Sigmoid colon (tissue), 4 donors: ENCODE measurements around the gene ZC3H10.

Source experiments
- CTCF ChIP-seq, 4 experiments: fragments of 450-650 bp in 3 of 4; fragments of 200-600 bp in 1 of 4; IDR thresholded peaks; one replicate each; pipeline ENCODE4 v1.5.1; 2016 to 2019; ENCODE audit warnings: antibody characterized with exemption in 4 of 4, mild to moderate bottlenecking in 3 of 4, moderate library complexity in 2 of 4
- EP300 ChIP-seq, 4 donors: sonication (generic); formaldehyde crosslinking; IDR thresholded peaks; one replicate each; pipeline ENCODE4 v1.6.1; 2017; ENCODE audit warnings: antibody characterized with exemption in 4 of 4
- POLR2A ChIP-seq, 2 donors: fragments of 450-650 bp; IDR thresholded peaks; one replicate each; pipeline ENCODE4 v1.6.1; 2016; ENCODE audit warnings: antibody characterized with exemption in 2 of 2, mild to moderate bottlenecking in 2 of 2, moderate library complexity in 2 of 2
- POLR2AphosphoS5 ChIP-seq, 4 donors: sonication (generic); formaldehyde crosslinking; IDR thresholded peaks; one replicate each; pipeline ENCODE4 v1.6.1; 2017; ENCODE audit warnings: antibody characterized with exemption in 4 of 4

- TF ChIP-seq CTCF (IDR thresholded peaks at IDR 0.05) (no peak), POLR2A (IDR thresholded peaks at IDR 0.05) (no peak), POLR2AphosphoS5 (IDR thresholded peaks at IDR 0.05) (no peak), EP300 (IDR thresholded peaks at IDR 0.05) (no peak)
These were observed 43.7 kb upstream of the ZC3H10 start for GRCh38 chr12:56074396-56074795.
